ACHN (cell line): ENCODE data around the gene GPRC5D.

Source experiments
- DNase-seq: peaks from one replicate; pipeline ENCODE4 v3.0.0-alpha.2; 2015
- in situ Hi-C: cut with HindIII; loops from 2 replicates; pipeline ENCODE4 v1.10.0; 2017; ENCODE audit warnings: low sequenced_read_pairs, low pct_ligation_motif_present, low pct_unique_long_range_greater_than_20kb

GPRC5D gene

DNA sequence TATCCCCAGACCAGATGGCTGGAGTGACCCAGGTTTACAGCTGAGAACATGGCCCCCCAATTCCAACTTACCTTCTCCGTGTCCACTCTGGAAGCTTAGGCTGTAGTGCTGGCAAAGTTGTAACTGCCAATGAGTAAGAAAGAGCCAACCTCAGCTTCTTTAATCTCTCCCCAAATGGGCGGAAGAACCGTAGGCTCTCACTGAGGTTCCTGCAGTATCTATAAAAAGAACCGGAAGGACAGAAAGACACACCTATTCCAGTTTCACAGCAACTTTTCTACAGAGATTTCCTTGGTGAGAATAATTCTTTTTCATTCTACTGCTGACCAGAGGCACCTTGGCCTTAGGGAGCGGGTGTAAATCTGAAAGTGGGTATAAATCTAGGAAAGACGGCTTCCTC lies at the start of gene GPRC5D:
GPRC5D (minus strand) TSS at position 135 of the 400 bp plus-strand sequence. CDS start 1,786 bp downstream, outside the sequence.
- in situ Hi-C loops: no loop called here

DNA sequence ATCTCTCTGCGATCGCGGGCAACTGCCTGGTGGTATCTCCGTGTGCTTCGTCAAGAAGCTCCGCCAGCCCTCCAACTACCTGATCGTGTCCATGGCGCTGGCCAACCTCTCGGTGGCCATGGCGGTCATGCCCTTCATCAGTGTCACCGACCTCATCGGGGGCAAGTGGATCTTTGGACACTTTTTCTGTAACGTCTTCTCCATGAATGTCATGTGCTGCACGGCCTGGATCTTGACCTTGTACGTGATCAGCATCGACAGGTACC lies 49.7 kb upstream of the GPRC5D start:
- no peak for DNase-seq
- in situ Hi-C loops: loop anchor here (25.0 kb wide), 1 partner anchor 211 kb away; no protein-coding TSS in a partner anchor

More for the DNA sequence above, at the start of gene GPRC5D:
- DNase-seq: no peak

GRCh38 chr12:13000925-13001774 lies 49.2 kb upstream of the GPRC5D start:
- DNase-seq: peak; percentile 77
- in situ Hi-C loops: loop anchor here (25.0 kb wide), 1 partner anchor 211 kb away; no protein-coding TSS in a partner anchor

GRCh38 chr12:13000616-13000924 lies 48.6 kb upstream of the GPRC5D start:
- in situ Hi-C loops: loop anchor here (25.0 kb wide), 1 partner anchor 212 kb away; no protein-coding TSS in a partner anchor
- DNase-seq: peak; percentile 63

DNA sequence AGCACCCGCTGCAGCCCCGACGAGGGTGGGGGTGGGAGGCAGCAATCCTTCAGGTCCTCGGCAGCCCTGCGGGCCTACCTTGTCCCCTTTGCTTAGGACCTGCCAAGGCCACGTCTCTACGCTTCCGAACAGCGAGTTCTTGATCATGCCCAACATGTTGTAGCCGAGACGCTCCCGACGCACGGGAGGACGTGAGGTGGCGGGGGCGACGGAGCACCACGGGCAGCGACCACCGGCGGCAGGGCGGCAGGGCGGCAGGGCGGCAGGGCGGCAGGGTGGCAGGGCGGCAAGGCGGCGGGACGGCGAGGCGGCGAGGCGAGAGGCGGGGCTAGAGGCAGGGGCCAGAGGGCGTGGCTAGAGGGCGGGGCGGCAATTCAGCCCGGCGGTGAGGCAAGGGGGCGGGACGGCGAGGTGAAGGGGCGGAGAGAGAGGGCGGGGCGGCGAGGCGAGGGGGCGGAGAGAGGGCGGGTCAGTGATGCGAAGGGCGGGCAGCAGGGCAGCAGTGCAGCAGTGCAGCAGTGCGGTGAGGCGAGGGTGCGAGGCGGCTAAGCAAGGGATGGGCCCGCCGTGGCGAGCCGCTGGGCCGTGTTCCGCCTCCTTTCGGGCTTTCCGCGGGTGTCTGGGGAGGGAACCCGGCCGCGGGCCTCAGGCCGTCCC lies 48.1 kb upstream of the GPRC5D start, which contains the start of gene HEBP1:
HEBP1 (minus strand) TSS at position 307 of the 657 bp plus-strand sequence; CDS start at position 156, 151 bp downstream.
- in situ Hi-C loops: loop anchor here (25.0 kb wide), 1 partner anchor 212 kb away; no protein-coding TSS in a partner anchor
- peak; percentile 92 for DNase-seq

- DNase-seq: peak; percentile 54
- in situ Hi-C loops: no loop called here
Measured at GRCh38 chr12:12999271-12999958, 47.4 kb upstream of the GPRC5D start.

GRCh38 chr12:12998248-12998647 lies 46.3 kb upstream of the GPRC5D start:
- no peak for DNase-seq
- in situ Hi-C loops: no loop called here

- no peak for DNase-seq
- in situ Hi-C loops: no loop called here
Measured at GRCh38 chr12:12997734-12998133, 45.8 kb upstream of the GPRC5D start.

GRCh38 chr12:12997156-12997555 lies 45.2 kb upstream of the GPRC5D start:
- in situ Hi-C loops: no loop called here
- DNase-seq: no peak

- in situ Hi-C loops: no loop called here
- DNase-seq: no peak
Measured at GRCh38 chr12:12996209-12996608, 44.2 kb upstream of the GPRC5D start.

DNA sequence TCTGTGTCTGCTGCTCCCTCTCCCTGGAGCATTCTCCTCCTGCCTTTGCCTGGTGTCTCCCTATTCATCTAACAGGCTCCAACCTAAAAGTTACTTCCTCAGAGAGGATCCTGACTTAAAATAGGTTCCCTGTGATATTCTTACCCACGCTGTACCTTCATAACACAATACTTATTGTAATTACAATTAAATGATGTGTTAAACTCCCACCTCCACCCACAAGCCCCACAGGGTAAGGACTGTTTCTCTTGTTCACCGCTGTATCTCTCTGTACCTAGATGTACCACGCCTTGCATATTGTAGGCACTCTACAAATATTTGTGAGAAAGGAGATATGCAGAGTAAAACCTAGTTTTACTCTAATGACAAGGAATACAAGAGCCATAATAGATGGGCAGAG lies 43.1 kb upstream of the GPRC5D start:
- no peak for DNase-seq
- in situ Hi-C loops: no loop called here

DNA sequence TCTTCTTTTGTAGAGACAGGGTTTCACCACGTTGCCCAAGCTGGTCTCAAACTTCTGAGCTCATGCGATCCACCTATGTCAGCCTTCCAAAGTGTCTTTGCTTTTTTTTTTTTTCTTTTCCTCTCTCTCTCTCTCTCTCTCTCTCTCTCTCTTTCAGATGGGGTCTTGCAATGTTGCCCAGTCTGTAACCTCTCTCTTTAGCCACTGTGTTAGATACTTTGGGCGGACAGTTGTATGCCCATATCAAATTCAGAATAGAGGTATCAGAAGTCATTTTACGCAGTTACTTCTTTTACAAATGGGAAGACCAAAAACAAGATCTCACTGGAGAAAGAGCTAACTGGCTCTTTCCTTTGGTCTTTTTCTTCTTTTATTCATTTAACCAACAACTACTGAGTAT lies 41.4 kb upstream of the GPRC5D start:
- in situ Hi-C loops: no loop called here
- DNase-seq: no peak

DNA sequence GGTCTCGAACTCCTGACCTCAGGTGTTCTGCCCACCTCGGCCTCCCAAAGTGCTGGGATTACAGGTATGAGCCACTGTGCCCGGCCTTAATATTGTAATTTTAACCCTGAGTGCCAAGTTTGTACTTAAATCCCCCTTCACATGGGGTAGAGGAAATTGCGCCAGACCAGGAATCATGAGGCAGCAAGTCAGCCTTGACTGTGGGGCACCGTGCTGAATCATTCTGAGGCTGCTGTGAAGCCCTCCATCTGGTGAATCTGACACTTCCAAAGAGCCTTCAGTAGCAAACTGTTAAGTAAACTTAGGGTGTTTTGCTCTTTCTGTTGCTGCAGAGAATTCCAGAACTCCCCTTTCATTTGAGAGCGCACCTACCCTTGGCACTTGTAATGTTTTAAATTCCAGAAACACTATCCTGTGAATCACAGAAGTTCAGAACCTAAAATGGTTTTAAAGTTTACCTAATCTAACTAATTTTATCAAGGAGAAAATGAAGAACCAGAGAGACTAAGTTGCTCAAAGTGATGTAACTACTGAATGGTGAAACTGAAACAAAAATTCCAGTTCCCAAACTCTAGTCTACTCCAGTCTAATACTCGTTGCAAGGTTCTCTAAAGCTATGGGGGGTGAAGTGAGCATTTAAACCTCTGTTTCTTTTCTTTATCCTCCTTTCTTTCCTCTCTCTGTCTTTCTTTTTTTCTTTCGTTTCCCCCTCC lies 40.6 kb upstream of the GPRC5D start:
- DNase-seq: peak; percentile 83
- in situ Hi-C loops: no loop called here

DNA sequence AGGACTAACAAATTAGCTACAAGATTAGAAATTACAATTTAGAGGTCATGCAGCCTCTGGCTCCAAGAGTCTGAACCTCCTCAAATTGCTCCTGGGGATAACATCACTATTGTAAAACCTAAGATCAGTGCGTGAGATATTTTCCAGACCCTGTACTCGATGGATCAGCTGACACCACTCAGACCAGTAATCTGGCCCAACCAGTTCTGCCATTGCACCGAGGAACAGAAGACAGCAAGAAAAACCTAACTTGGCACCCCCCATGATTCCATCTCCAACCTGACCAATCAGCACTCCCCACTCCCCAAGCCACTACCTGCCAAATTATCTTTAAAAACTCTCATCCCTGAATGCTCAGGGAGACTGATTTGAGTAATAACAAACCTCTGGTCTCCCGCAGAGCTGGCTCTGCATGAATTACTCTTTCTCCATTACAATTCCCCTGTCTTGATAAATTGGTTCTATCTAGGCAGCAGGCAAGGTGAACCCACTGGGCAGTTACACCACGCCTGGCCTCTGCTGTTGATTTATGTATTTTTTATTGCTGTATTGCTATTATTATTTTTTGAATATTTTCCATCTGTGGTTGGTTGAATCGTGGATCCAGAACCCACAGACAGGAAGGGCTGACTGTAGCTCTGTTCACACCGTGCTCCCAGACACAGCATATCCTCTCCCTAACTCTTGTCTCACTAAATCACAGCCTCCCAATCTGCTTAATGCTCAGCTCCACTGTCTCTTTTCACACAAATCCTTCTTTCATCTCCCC lies 38.9 kb upstream of the GPRC5D start:
- in situ Hi-C loops: no loop called here
- no peak for DNase-seq

- DNase-seq: no peak
- in situ Hi-C loops: no loop called here
Measured at GRCh38 chr12:12987421-12987820, 35.5 kb upstream of the GPRC5D start.

DNA sequence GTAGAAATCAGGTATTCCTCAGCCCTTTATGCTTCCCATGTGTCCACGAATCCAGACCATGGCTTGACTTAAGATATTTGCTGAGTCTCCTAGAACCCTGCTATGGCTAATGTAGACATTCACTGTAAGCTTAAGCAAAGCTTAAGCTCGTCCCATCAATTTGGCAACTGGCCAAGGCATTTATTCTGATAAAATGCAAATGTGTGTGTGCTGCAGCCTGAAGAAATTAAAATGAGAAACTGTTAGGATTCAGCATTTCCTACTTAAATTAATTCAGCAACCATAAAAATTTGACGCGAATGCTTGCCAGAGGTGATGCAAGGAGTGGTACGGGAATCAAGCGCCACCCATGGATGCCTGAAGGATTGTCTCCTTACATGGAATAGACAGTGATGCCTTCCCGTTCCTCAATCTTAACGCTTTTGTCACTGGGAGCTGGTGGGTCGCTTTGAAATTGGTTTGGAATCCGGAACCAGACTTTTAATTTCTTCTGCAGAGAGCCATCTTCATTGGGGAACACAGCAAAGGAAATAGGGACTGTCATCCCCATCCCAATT lies 34.9 kb upstream of the GPRC5D start:
- in situ Hi-C loops: no loop called here
- DNase-seq: no peak

- in situ Hi-C loops: no loop called here
- peak; percentile 64 for DNase-seq
Measured at GRCh38 chr12:12985817-12986408, 33.9 kb upstream of the GPRC5D start.
